ENCODE data around the gene ACTN1.

DNA sequence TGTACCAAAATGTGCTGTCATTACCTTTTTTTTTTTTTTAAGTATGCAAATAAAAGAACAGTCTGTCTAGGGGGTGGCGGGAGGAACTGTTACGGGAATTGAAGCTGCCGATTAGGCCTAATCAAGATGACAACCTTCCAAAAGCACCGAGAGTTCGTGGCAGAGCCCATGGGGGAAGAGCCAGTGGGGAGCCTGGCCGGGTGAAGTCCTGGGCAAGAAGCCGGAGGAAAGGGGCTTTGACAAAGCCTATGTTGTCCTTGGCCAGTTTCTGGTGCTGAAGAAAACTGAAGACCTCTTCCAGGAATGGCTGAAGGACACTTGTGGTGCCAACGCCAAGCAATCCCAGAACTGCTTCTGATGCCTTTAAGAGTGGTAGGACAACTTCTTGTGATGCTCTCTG lies 42.6 kb downstream of the ACTN1 start:
- TF ChIP-seq POLR2A (IDR thresholded peaks at IDR 0.05), result no peak
- TF ChIP-seq, protein P1, sequence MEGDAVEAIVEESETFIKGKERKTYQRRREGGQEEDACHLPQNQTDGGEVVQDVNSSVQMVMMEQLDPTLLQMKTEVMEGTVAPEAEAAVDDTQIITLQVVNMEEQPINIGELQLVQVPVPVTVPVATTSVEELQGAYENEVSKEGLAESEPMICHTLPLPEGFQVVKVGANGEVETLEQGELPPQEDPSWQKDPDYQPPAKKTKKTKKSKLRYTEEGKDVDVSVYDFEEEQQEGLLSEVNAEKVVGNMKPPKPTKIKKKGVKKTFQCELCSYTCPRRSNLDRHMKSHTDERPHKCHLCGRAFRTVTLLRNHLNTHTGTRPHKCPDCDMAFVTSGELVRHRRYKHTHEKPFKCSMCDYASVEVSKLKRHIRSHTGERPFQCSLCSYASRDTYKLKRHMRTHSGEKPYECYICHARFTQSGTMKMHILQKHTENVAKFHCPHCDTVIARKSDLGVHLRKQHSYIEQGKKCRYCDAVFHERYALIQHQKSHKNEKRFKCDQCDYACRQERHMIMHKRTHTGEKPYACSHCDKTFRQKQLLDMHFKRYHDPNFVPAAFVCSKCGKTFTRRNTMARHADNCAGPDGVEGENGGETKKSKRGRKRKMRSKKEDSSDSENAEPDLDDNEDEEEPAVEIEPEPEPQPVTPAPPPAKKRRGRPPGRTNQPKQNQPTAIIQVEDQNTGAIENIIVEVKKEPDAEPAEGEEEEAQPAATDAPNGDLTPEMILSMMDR (IDR thresholded peaks at IDR 0.05), result no peak
